Erythroblast (primary cell): Measurements from ENCODE around the gene AP1B1.

Experiments used
- DNase-seq, 2 experiments: peaks; one replicate each; lab custom pipeline; 2025; lab: John Stamatoyannopoulos, UW
- GATA1 ChIP-seq: IDR thresholded peaks from 2 replicates; pipeline ENCODE4 v1.6.1; 2011; ENCODE audit warnings: low read depth, mild to moderate bottlenecking, control low read depth, low read length, moderate library complexity
- POLR2A ChIP-seq: IDR thresholded peaks from 2 replicates; pipeline ENCODE4 v1.6.1; 2011; ENCODE audit warnings: mild to moderate bottlenecking, low read length

Gene AP1B1

GRCh38 chr22:29338398-29338797 lies 50.0 kb downstream of the AP1B1 start:
- TF ChIP-seq GATA1 (no peak), POLR2A (no peak)
- no peak for DNase-seq

GRCh38 chr22:29337631-29338284 lies 50.6 kb downstream of the AP1B1 start:
- DNase-seq, result no peak
- no peak for TF ChIP-seq GATA1
- TF ChIP-seq POLR2A, result no peak

GRCh38 chr22:29336751-29337490 lies 51.4 kb downstream of the AP1B1 start:
- no peak for TF ChIP-seq POLR2A
- TF ChIP-seq GATA1, result no peak
- DNase-seq, result no peak

GRCh38 chr22:29335656-29336055 lies 52.7 kb downstream of the AP1B1 start:
- TF ChIP-seq GATA1 (no peak), POLR2A (no peak)
- DNase-seq, result no peak

- TF ChIP-seq POLR2A (no peak), GATA1 (no peak)
- no peak for DNase-seq
Observed at GRCh38 chr22:29334696-29335344, 53.5 kb downstream of the AP1B1 start.

- no peak for TF ChIP-seq POLR2A
- no peak for TF ChIP-seq GATA1
- DNase-seq, result no peak
Observed at GRCh38 chr22:29334148-29334547, 54.2 kb downstream of the AP1B1 start.

GRCh38 chr22:29332886-29333496 lies 55.4 kb downstream of the AP1B1 start:
- DNase-seq, result no peak
- no peak for TF ChIP-seq POLR2A
- TF ChIP-seq GATA1, result no peak

- TF ChIP-seq GATA1 (no peak), POLR2A (no peak)
- DNase-seq, result no peak
Observed at GRCh38 chr22:29331658-29332300, 56.6 kb downstream of the AP1B1 start.

GRCh38 chr22:29331213-29331612 lies 57.2 kb downstream of the AP1B1 start:
- TF ChIP-seq POLR2A, result no peak
- TF ChIP-seq GATA1, result no peak
- no peak for DNase-seq

GRCh38 chr22:29330753-29331152 lies 57.6 kb downstream of the AP1B1 start:
- no peak for DNase-seq
- no peak for TF ChIP-seq GATA1
- no peak for TF ChIP-seq POLR2A

GRCh38 chr22:29330291-29330690 lies 58.1 kb downstream of the AP1B1 start:
- no peak for DNase-seq

GRCh38 chr22:29329581-29329980 lies 58.8 kb downstream of the AP1B1 start:
- DNase-seq, result no peak
- no peak for TF ChIP-seq GATA1

More at GRCh38 chr22:29330291-29330690, 58.1 kb downstream of the AP1B1 start:
- no peak for TF ChIP-seq POLR2A
- TF ChIP-seq GATA1, result no peak
